T follicular helper cell (primary cell): ENCODE results near the gene PTPRG.

Experiments
- DNase-seq: peaks from one replicate; pipeline ENCODE4 v3.0.0-alpha.2; 2020; ENCODE audit warnings: low read depth

The PTPRG gene

DNA sequence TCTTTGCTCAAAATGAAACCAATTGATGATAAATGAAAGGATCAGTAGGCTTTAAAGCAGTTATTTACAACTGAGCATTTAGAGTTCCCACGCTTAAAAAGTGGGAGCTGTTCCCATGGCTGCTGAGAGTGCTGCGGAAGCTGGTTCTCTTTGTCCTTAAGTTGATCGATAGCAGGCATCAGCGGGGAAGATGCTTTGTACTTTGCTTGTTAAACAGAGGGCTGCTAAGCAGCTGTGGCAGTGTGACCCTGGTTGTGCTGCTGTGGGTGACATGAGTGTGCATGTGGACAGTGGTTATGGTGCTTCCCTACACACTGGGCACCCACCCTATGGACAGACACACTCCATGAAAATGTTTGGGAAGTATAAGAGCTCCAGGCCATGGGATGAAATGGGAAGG is 96.3 kb downstream of the PTPRG start:
- DNase-seq, result no peak

DNA sequence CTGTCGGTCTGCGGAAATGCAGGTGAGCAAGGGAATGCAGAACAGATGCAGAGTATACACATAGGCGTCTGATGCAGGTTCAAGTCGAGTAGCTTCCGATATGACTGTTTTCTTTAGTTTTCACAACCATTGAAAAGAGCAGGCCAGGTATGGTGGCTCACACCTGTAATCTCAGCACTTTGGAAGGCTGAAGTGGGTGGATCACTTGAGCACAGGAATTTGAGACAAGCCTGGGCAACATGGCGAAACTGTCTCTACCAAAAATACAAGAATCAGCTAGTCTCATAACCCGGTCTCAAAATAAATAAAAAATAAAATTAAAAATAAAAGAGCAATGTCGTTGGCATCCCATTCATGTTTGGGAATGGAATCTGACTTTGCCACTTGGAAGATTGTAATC is 101.5 kb downstream of the PTPRG start:
- DNase-seq, result no peak

DNA sequence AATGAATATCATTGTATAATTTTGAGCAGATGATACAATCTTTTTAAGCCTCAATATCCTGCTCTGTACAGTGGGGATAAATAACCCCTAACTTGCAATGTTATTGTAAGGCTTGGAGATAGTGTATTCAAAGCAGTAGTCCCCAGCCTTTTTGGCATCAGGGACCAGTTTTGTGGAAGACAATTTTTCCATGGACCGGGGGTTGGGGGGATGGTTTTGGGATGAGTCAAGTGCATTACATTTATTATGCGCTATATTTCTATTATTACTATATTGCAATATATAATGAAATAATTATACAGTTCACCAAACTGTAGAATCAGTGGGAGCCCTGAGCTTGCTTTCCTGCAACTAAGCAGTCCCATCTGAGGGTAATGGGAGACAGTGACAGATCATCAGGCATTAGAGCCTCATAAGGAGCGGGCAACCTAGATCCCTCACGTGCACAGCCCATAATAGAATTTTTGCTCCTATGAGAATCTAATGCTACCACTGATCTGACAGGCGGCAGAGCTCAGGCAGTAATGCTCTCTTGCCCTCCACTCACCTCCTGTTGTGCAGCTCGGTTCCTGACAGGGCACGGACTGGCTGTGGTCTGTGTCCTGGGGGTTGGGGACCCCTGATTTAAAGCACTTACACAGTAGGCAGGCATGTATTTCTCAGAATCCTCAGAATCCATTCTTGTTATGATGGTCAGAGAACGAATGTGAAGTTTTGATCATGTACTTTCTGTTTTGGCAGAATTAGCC is 102.2 kb downstream of the PTPRG start:
- DNase-seq, result no peak

DNA sequence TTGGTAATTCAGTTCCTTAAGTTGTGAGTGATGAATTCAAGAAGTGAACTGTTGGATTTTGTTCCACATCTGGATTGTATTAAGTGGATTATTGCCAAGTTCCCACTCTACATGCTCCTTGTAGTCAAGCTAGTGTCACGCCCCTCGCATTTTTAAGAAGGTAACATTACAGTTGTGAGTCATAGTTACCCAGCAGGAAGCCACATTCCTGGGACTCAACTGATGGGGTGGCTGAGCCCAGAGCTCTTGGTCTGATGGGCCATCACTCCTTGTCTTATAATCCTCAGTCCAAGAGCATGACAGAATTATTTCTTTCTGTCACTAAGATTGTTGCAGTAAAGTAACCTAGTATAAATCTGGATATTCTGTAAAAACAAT is 102.7 kb downstream of the PTPRG start:
- DNase-seq, result no peak

DNA sequence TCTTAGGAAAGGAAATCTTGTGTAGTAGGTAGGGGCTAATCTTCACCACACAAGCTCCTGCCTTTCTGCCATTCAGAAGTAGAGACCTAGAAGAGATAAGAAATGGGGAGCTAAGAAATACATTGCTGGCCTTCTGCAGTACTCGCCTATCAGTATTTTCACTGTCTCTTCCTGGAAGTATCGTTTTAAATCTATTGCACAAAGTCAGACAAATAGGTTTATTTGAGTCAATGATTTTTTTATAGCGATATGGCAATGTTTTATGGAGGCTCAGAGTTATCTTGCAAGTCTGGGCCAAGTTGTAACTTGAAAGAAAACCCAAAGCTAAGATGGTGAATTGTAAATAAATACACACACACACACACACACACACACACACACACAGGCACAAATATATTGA is 103.8 kb downstream of the PTPRG start:
- DNase-seq, result no peak

DNA sequence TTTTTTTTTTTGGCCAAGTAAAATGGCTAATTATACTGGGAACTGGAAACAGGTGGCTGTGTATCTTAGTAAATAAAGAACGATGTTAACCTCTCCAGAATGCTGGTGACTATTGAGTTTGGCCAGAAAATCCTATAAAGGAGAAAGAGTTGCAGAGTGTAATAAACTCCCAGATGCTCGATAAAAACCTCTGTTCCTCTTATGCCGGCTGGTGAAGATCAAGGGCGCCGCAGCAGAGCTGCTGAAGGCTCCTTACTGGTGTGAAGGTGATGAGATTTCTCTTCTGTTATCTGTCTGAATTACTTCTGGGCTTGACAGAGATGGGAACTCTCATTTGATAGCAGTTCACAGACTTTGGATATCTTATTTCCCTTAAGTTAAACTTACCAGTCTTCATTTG is 104.6 kb downstream of the PTPRG start:
- no peak for DNase-seq

DNA sequence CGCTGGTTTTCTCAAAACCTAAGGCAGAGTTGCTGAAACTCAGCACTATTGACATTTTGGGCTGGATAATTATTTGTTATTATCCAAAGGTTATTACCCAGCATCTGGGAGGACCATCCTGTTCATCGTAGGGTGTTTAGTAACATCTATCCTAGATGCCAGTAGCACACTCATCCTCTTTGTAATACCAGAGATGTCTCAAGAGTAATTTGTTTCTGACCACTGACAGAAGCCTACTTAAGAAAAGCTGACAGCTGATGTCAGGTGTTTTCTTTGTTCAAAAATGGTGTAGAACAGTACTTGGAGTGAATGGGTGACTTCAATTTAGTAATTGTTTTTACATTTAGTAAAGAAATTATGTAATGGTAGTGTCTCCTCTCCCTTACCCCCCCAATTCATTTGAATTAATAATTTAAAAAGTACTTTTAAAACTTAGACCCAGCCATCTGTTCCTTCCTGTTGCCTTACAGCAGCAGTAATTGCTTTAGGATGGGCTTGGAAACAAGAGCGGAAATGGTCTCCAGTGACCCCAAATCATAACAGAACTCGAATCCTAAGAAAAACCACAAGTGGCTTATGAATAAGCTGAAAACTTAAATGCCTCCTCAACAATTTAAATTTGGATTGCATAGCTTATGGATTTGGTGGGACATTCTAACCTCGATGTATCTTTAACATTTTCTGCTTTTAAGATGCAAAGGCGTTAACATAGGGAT is 105.4 kb downstream of the PTPRG start:
- no peak for DNase-seq

DNA sequence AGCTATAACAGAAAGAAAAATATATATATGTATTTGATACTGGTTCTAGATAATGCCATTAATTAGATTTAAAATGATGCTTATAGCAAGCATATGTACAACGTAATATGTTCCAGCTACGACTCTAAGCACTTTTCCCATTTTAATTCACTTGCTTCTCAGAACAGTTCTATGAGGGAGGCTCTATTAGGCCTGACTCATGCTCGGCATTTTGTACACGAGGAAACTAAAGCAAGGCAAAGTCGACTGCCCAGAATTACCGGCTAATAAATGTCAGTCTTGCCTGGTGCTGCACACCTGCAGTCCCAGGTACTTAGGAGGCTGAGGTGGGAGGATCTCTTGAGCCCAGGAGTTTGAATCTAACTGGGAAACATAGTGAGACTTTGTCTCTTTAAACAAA is 106.0 kb downstream of the PTPRG start:
- DNase-seq, result no peak

DNA sequence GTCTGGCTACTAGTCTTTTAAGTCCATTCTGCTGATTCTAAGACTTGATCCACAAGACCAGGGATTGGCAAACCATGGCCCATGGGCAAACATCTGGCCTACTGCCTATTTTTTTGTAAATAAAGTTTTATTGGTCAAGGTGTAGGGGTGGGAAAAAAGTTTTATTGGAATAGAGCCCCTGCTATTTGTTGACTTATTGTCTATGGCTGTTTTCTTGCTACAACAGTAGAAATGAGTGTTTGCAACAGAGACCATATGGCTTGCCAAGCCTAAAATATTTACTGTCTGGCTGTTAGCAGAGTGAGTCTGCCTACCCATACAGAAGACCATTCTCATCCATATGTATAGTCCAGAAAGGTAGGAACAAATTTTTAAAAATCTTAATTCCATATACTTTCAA is 106.4 kb downstream of the PTPRG start:
- no peak for DNase-seq

DNA sequence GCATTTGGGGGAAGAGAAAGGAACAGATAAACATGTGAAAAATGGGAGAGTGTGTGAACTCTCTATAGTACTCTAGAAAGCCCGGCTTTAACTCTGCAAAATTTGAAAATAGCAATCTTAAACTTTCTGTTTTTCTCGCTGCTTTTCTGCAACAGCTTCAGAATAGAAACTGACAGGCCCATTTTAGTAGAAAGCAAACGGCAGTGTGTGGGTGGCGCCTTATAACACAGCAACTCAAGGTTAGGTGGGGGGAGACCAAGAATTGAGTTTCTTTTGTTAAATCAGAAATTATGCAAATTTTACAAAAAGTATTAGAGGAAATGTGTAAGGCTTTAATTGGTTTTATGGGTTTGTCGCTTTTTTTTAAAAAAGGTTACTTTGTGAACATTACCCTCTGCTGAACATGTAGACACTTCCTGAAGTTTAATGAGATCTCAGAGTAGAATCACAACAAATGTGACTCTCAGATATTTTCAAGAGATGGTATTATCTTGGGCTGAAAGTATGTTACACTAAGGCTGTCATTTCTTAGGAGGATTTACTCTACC is 107.0 kb downstream of the PTPRG start:
- DNase-seq, result no peak

DNA sequence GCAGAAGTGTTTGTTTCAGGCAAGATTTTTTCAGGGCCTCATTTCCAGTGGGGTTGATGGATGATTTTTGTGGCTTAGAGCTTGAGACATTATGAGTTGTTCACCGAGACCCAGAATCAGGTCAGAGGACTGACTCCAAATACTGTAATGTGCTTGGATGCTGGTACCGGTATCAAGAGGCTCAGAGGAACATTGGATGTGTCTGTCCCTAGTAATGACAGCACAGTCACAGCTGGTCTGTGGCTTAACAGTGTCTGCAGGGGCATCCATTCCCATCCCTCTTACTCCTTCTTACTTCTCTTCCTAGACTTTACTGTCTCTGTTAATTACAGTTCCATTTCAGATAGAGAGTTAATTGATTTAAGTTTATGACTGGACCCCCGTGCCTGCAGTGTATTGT is 107.8 kb downstream of the PTPRG start:
- no peak for DNase-seq

DNA sequence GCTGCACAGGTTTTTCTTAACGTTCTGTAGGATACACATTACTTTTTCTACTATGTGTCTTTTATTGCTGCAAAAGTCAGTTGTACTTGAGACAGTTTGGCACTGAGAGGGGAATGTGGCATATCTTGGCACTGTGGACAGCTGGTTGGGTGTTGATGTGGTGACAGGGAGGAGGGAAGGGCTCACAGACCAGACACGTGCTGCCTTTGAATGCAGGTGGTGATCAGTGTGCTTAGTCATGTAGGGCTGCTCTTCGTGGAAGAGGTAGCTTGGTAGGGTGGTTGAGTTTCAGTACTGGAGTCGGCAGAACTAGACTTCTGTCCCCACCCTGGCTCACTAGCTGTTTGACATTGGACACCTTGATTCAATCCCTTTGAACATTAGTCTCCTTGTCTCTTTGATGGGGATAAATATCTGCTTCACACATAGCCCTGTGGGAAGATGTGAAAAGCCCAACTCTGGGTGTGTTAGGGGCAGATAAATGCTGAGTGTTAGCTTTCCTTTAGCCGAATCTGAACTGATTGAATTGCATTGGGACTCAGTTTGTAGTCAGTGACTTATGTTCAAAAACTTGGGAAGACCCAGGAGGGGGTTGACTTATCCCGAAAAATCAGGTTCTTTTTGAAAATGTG is 108.4 kb downstream of the PTPRG start:
- no peak for DNase-seq

DNA sequence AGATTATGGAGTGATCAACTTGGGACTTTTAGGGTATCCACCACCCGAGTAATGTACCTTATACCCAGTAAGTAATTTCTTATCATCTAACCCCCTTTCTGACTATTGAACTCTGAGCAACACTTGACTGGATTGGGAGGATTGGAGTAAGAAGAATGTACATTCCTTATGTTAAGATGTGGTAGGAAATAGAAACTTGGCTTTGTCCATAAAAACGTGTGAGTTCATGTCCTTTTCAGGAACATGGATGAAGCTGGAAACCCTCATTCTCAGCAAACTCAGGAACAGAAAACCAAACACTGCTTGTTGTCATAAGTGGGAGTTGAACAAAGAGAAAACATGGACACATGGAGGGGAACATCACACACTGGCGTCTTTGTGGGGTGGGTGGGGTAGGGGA is 112.3 kb downstream of the PTPRG start:
- DNase-seq, result no peak

DNA sequence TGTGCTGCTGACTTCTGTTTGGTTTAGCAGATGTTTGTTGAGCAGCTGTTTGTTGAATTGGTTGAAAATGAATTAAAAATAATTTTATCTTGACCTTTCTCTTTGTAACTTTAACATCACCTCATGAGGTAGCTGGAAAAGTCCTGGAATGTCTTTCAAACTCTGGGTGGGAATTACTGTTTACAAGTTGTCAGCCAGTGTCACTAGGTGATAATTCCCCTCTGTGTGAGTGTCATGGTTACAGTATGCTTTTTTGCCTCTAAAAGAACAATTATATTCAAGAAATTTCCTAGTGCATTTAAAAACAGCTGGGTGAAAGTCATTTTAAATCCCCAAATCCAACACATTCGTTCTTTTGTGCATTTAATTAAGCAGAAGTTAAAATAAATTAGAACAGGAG is 113.2 kb downstream of the PTPRG start:
- DNase-seq, result no peak

DNA sequence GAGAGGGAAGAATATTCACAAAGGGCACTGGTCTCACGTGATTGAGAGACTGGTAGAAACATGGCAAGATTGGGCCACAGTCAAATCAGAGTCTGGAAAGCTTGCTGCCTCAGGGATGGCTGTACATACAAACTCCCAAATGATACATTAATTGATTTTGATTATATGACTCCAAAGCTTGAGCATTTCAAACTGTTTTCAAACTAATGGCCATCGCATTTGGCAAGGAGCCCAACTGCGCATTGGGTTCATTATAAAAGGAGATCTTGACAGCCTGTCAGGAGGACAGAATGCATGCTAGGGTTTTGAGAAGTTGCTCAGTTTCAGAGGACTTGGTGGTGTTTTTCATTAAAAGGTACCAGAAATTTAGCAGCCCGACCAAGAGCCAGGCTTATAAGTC is 117.7 kb downstream of the PTPRG start:
- DNase-seq, result no peak

DNA sequence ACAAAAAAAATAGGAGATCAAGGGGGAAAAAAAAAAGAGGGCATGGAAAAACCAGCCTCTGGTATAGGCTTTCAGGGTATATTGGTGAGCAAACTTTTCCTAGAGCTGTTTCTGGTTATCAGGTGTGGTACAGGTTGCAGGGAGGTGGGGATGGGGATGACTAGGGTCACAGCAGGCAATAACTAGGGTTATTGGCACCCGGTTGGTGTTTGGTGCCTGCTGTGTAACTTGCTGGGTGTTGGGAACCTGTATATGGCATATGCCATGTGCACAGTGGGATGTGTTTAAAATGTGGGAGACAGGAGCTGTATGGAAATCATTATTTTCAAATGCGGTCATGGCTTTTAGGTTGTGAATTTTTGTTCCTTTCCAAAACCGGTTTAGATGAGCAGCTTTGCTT is 119.2 kb downstream of the PTPRG start:
- DNase-seq, result no peak

DNA sequence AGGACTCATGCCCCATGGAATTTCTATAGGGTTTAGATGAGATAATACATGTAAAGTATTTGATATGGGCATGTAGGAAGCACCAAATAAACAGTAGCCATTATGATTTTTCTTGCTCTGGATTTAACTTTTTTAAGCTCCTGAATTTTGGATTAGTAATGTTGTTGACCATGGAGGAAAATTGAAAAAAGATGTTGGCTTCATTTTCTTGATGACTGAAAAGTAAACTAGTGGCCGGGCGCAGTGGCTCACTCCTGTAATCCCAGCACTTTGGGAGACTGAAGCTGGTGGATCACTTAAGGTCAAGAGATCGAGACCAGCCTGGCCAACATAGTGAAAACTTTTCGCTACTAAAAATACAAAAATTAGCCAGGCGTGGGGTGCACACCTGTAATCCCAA is 120.3 kb downstream of the PTPRG start:
- DNase-seq, result no peak

DNA sequence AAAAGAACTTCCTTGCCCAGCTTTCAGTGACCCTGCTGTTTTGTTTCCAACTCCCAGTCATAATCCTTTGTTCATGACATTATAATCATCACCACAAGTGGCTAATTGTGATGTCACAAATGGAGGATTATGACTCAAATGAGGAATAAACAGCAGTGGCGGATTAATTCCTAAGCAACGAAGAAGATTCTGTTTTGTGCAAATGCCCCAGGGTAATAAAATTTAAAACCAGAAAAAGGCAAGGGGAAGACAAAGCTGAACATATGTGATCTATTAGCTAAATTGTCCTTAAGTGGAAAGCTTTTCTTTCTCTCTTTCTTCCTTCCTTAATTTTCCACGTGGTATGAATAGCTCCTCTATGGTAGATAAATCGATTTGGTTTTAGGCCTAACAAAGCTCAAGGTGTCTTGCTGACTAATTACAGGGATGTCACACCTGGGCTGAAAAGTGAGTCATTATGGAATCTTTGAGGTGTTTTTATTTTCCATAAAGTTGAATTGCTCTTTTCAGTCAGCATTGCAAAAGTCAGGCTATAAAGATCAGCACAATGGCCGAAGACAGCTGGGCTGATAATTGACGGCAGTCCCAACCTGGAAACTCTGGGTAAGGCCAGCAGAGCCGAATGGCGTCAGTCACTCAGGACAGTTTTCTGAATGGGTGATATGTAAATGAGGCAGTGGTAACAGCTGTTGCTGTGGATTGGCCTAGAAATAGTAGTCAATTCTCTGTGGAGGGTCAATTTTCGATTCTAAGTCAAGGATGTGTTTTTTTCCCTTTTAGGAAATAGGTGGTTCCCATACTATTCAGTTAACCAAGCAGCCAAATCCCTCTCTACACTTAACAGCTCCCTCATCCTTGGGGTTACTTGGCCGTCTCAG is 121.5 kb downstream of the PTPRG start:
- DNase-seq, result no peak

DNA sequence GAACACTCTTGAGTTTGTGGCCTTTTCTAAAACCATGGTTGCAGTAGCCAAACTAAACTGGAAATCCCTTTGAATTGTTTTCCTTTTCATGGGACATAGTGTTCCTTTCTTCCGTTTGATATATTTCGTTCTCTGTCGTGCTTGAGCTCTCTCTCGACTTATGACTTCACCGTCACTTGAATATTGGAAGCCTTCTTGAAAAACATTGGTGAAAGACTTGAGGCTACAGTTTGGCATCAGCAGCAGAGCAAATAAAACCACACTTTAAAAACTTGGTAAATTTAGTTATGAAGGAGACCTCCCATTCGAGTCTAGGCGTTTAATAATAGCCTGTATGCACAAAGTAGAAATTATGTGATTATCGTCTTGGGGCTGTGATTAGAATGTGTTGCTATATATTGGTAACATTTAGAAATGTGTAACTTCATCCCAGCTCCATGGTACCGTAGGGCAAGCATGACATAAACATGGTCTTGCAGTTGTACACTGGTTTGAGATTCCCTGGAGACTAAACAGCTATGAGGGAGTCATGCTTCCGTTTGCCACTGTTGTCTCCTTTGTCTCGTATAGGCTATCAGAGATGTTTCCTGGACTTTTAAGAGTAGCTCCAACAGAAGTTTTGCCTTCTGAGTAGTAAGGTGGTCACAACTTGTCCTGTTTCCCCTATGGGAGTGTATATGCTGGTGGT is 122.3 kb downstream of the PTPRG start:
- no peak for DNase-seq

DNA sequence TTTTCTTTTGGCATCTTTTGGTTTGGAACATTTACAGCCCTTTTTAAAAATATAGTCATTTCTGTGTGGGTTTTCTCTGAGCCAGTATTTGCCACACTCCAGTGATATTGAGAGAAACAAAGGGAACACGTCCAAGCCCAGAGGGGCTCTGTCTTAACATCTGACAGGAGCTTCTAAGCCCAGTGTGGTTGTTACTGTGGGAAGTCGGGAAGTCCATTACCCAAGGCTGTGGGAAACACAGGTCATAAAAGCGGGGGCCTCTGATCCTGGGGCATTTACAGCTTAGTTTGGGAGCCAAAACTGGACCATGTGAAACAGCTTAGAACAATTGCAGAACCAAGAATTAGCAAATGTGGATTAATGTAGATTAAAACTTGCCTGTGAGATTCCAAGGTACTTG is 123.0 kb downstream of the PTPRG start:
- DNase-seq, result no peak

DNA sequence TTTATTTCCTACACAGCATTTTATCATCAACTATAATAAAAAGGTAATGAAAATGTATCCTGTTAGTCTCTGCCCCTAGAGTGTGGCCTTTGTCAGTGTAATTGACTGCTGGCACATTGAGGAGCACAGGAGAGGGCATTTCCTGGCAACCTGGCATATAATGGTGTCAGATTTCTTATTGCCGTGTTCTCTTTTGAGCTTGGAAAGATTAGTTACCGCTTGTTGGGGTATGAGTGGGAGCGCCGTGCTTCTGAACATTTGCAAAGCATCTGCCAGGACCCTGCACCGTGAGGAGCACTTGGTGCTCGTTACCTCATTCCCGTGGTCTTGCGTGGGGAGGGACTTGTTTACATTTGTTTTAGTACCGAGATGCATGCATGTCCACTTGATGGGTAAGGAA is 124.4 kb downstream of the PTPRG start:
- DNase-seq, result no peak

DNA sequence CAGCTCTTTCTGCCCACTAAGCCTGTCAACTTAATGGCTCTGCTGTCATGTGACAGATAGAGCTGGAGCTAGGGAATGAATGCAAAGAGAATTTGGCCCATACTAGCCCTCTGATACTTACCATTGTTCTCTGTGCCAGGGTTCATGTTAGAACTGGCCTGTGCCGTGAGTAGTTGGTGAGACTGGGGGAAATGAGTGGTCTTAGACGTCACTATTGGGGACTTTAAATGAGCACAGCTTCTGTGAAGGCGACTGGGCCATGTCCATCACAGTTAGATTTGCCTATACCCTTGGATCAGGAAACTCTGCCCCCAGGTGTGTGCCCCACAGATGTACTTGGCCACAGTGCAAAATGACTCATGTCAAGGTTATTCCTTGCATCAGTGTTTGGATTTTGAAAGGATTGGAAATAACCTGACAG is 124.9 kb downstream of the PTPRG start:
- no peak for DNase-seq
